ENCODE results near the gene PCBP3. TPM values are rescaled to one million over a fixed set of nuclear protein-coding genes. Genes with fewer than 3 reads are reported as not detected.

Gene PCBP3
- total and polyA plus RNA-seq, 4 donors = 14.3 to 30.0 (median 22.5) TPM

DNA sequence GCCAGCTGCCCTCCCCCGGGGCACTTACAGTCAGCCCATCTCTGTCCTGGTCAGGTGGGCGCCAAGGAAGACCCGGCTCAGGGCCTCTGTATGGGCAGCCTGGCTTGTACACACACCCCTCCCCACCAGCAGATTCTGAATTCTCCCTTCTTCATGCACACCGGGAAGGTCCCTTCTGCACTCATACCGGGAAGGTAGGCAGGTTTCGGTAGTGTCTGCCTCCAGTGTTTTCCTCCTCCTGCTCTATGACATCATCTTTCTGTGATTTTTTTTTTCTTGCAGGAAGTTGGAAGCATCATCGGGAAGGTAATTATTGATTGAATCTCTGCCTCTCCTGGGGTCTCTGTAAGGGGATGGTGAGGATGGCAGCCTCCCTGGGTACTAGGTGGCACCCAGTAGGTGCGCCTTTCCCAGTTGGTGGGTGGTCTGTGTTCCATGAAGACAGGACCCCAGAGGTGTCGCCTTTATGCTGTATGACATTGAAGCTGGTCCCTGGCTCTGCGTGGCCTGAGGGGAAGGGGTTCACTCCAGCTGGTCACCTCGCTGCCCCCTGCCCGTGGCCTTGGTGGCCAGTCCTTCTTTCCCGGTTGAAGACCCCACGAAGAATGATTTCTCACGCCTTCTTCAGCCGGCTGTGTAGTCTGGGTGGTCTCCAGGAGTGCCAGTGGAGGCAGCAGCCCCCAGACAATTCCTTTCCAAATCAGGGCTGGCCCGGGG, 255.9 kb downstream of the PCBP3 start:
- Histone ChIP-seq H3K9me3 (ENCODE audit: control insufficient read depth, insufficient read depth, low read length) (no peaks in the 10 kb centered on the region), H3K36me3 (ENCODE audit: control insufficient read depth, insufficient read depth, low read length) (peaks cover 34% of the 10 kb centered on the region), H3K27ac (ENCODE audit: low read depth, low read length) (no peak overlapping the region), H3K27me3 (ENCODE audit: control insufficient read depth, insufficient read depth, low read length) (no peaks in the 10 kb centered on the region), H3K4me1 (ENCODE audit: control insufficient read depth, insufficient read depth, low read length) (peaks cover 16% of the 10 kb centered on the region), H3K4me3 (ENCODE audit: low read depth, low read length) (no peak overlapping the region)
- WGBS (ENCODE audit: insufficient coverage) = 80% methylated on average over 13 of the region's 17 CpGs
- no peak for DNase-seq (ENCODE audit: low read depth in 4 of 6, low spot score in 6 of 6)

GRCh38 chr21:45900034-45900868, 256.7 kb downstream of the PCBP3 start:
- Histone ChIP-seq H3K27me3 (ENCODE audit: control insufficient read depth, insufficient read depth, low read length) (no peaks in the 10 kb centered on the region), H3K9me3 (ENCODE audit: control insufficient read depth, insufficient read depth, low read length) (no peaks in the 10 kb centered on the region), H3K4me3 (ENCODE audit: low read depth, low read length) (no peak overlapping the region), H3K36me3 (ENCODE audit: control insufficient read depth, insufficient read depth, low read length) (peaks cover 34% of the 10 kb centered on the region), H3K27ac (ENCODE audit: low read depth, low read length) (no peak overlapping the region), H3K4me1 (ENCODE audit: control insufficient read depth, insufficient read depth, low read length) (peaks cover 11% of the 10 kb centered on the region)
- no peak for DNase-seq (ENCODE audit: low read depth in 4 of 6, low spot score in 6 of 6)
- 91% methylated on average over 18 of the region's 27 CpGs for WGBS (ENCODE audit: insufficient coverage)

DNA sequence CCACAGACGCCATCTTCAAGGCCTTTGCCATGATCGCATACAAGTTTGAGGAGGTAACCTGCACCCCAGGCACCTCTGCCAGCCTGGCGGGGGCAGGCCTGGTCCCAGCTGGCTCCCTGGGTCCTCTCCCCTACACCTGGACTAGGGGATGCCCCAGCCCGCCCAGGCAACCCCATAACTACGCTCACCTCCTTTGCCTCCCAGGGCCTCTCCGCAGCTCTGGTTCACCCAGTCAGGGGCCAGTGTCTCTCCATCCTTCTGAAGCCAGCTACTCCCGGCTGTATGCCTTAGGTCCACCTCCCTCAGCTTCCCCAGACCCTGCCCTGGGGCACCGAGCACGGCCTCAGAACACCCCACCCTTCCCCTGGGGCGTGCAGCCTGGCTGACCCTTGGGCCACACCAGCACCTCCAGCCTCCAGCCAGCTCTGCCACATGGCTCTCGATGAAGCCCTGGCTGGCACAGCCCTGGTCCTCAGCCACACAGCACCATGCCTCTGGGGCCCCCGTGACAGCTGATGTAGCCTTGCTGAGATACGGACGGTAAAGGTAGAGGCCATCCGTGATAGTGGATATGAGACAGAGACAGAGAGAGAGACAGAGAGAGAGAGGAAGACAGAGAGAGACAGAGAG, 257.7 kb downstream of the PCBP3 start:
- Histone ChIP-seq H3K9me3 (ENCODE audit: control insufficient read depth, insufficient read depth, low read length) (no peaks in the 10 kb centered on the region), H3K36me3 (ENCODE audit: control insufficient read depth, insufficient read depth, low read length) (peaks cover 30% of the 10 kb centered on the region), H3K4me1 (ENCODE audit: control insufficient read depth, insufficient read depth, low read length) (peaks cover 5% of the 10 kb centered on the region), H3K4me3 (ENCODE audit: low read depth, low read length) (no peak overlapping the region), H3K27ac (ENCODE audit: low read depth, low read length) (no peak overlapping the region), H3K27me3 (ENCODE audit: control insufficient read depth, insufficient read depth, low read length) (no peaks in the 10 kb centered on the region)
- no peak for DNase-seq (ENCODE audit: low read depth in 4 of 6, low spot score in 6 of 6)
- 98% methylated on average over 15 of the region's 15 CpGs for WGBS (ENCODE audit: insufficient coverage)

GRCh38 chr21:45902292-45902995, 258.9 kb downstream of the PCBP3 start:
- no peak for DNase-seq (ENCODE audit: low read depth in 4 of 6, low spot score in 6 of 6)
- WGBS (ENCODE audit: insufficient coverage) = 94% methylated on average over 17 of the region's 19 CpGs
- Histone ChIP-seq H3K4me3 (ENCODE audit: low read depth, low read length) (no peak overlapping the region), H3K36me3 (ENCODE audit: control insufficient read depth, insufficient read depth, low read length) (peaks cover 31% of the 10 kb centered on the region), H3K9me3 (ENCODE audit: control insufficient read depth, insufficient read depth, low read length) (no peaks in the 10 kb centered on the region), H3K27ac (ENCODE audit: low read depth, low read length) (no peak overlapping the region), H3K27me3 (ENCODE audit: control insufficient read depth, insufficient read depth, low read length) (no peaks in the 10 kb centered on the region), H3K4me1 (ENCODE audit: control insufficient read depth, insufficient read depth, low read length) (peaks cover 5% of the 10 kb centered on the region)

DNA sequence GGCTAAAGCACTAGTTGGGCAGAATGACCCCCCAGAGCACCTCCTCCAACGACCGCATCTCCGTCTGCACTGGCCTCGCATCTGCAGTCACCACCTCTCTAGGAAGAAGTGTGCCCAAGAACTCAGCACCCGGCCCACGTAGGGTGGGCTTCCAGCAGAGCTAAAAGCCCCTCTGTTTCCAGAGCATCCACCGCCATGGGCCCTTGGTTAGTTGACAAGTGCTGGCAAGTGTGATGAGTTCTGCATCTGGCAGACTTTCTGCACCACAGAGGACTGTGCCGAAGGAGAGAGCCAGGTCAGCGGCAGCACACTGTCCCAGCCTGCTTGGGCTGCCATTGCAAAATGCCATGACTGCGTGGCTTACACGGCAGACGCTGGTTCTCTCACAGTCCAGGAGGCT, 261.7 kb downstream of the PCBP3 start:
- H3K36me3 ChIP-seq (ENCODE audit: control insufficient read depth, insufficient read depth, low read length) = peaks cover 22% of the 10 kb centered on the region
- no peak overlapping the region for H3K27ac ChIP-seq (ENCODE audit: low read depth, low read length)
- no peaks in the 10 kb centered on the region for H3K27me3 ChIP-seq (ENCODE audit: control insufficient read depth, insufficient read depth, low read length)
- no peaks in the 10 kb centered on the region for H3K9me3 ChIP-seq (ENCODE audit: control insufficient read depth, insufficient read depth, low read length)
- 80% methylated on average over 10 of the region's 12 CpGs for WGBS (ENCODE audit: insufficient coverage)
- DNase-seq (ENCODE audit: low read depth in 4 of 6, low spot score in 6 of 6) = no peak
- H3K4me1 ChIP-seq (ENCODE audit: control insufficient read depth, insufficient read depth, low read length) = peaks cover 28% of the 10 kb centered on the region
- H3K4me3 ChIP-seq (ENCODE audit: low read depth, low read length) = no peak overlapping the region

GRCh38 chr21:45906196-45906805, 262.8 kb downstream of the PCBP3 start:
- H3K4me3 ChIP-seq (ENCODE audit: low read depth, low read length) = no peak overlapping the region
- WGBS (ENCODE audit: insufficient coverage) = 92% methylated on average over 17 of the region's 19 CpGs
- H3K27ac ChIP-seq (ENCODE audit: low read depth, low read length) = no peak overlapping the region
- no peaks in the 10 kb centered on the region for H3K9me3 ChIP-seq (ENCODE audit: control insufficient read depth, insufficient read depth, low read length)
- peaks cover 18% of the 10 kb centered on the region for H3K36me3 ChIP-seq (ENCODE audit: control insufficient read depth, insufficient read depth, low read length)
- peaks cover 34% of the 10 kb centered on the region for H3K4me1 ChIP-seq (ENCODE audit: control insufficient read depth, insufficient read depth, low read length)
- H3K27me3 ChIP-seq (ENCODE audit: control insufficient read depth, insufficient read depth, low read length) = no peaks in the 10 kb centered on the region
- DNase-seq (ENCODE audit: low read depth in 4 of 6, low spot score in 6 of 6) = no peak

GRCh38 chr21:45906859-45907258, 263.3 kb downstream of the PCBP3 start:
- H3K36me3 ChIP-seq (ENCODE audit: control insufficient read depth, insufficient read depth, low read length) = peaks cover 16% of the 10 kb centered on the region
- no peaks in the 10 kb centered on the region for H3K9me3 ChIP-seq (ENCODE audit: control insufficient read depth, insufficient read depth, low read length)
- 96% methylated on average over 13 of the region's 13 CpGs for WGBS (ENCODE audit: insufficient coverage)
- H3K4me3 ChIP-seq (ENCODE audit: low read depth, low read length) = no peak overlapping the region
- no peak overlapping the region for H3K27ac ChIP-seq (ENCODE audit: low read depth, low read length)
- H3K4me1 ChIP-seq (ENCODE audit: control insufficient read depth, insufficient read depth, low read length) = peaks cover 33% of the 10 kb centered on the region
- no peak for DNase-seq (ENCODE audit: low read depth in 4 of 6, low spot score in 6 of 6)
- H3K27me3 ChIP-seq (ENCODE audit: control insufficient read depth, insufficient read depth, low read length) = no peaks in the 10 kb centered on the region

DNA sequence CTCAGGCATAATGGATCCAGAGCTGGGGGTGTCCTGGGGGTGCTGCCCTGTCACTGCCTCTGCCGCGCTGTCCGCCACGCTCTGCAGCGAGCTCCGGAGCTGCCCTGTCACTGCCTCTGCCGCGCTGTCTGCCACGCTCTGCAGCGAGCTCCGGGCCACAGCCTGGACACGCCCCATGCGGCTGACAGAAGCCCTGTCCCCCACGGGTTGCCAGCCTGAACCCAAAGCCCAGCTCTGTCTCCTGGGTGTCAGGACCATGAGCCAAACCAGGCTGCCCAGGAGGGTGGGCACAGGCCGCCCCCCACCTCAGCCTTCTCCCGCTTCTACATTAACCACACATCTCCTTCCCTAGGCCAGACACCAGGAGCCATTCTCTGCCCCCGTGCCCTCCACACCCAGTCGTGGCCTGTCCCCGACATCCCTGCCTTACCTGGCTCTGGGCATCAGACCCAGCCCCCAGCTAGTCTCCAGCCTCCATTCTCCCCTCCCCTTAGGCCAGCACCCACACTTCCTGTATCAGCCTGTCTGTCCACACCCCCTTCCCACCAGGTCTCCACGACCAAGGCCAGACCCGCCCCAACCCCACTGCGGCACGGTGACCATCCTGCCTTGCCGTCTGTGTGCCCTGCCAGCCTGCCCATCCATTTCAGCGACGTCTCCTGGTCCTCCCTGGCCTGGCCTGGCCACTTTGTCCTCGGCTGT, 265.2 kb downstream of the PCBP3 start:
- Histone ChIP-seq H3K4me1 (ENCODE audit: control insufficient read depth, insufficient read depth, low read length) (peaks cover 49% of the 10 kb centered on the region), H3K27me3 (ENCODE audit: control insufficient read depth, insufficient read depth, low read length) (no peaks in the 10 kb centered on the region), H3K36me3 (ENCODE audit: control insufficient read depth, insufficient read depth, low read length) (peaks cover 24% of the 10 kb centered on the region), H3K9me3 (ENCODE audit: control insufficient read depth, insufficient read depth, low read length) (no peaks in the 10 kb centered on the region), H3K4me3 (ENCODE audit: low read depth, low read length) (no peak overlapping the region), H3K27ac (ENCODE audit: low read depth, low read length) (no peak overlapping the region)
- WGBS (ENCODE audit: insufficient coverage) = 83% methylated on average over 27 of the region's 27 CpGs
- DNase-seq (ENCODE audit: low read depth in 4 of 6, low spot score in 6 of 6) = no peak

Measured in spinal cord (tissue), 10 donors.